Suprapubic skin (tissue), 4 donors: Measurements from ENCODE around the gene AQP2. TPM values are rescaled to one million over a fixed set of nuclear protein-coding genes. Genes with fewer than 3 reads are reported as not detected.

ENCODE experiments used
- DNase-seq, 2 donors: peaks; one replicate each; pipeline ENCODE4 v3.0.0-alpha.2; 2019; ENCODE audit warnings: low spot score in 2 of 2
- H3K27ac ChIP-seq: fragments of 200-600 bp; sonication (generic); one replicate; pipeline ENCODE4 v1.5.1; 2019
- H3K27me3 ChIP-seq: fragments of 200-600 bp; sonication (generic); one replicate; pipeline ENCODE4 v1.5.1; 2019
- H3K36me3 ChIP-seq: fragments of 200-600 bp; sonication (generic); one replicate; pipeline ENCODE4 v1.5.1; 2019
- H3K4me1 ChIP-seq: fragments of 200-600 bp; sonication (generic); one replicate; pipeline ENCODE4 v1.5.1; 2019
- H3K4me3 ChIP-seq: fragments of 200-600 bp; sonication (generic); one replicate; pipeline ENCODE4 v1.5.1; 2019; ENCODE audit warnings: mild to moderate bottlenecking
- H3K9me3 ChIP-seq: fragments of 200-600 bp; sonication (generic); one replicate; pipeline ENCODE4 v1.5.1; 2019
- EP300 ChIP-seq: sonication (generic); formaldehyde crosslinking; IDR thresholded peaks from one replicate; pipeline ENCODE4 v1.6.1; 2017; ENCODE audit warnings: antibody characterized with exemption
- POLR2A ChIP-seq, 2 donors: fragments of 450-650 bp; IDR thresholded peaks; one replicate each; pipeline ENCODE4 v1.6.1; 2017; ENCODE audit warnings: antibody characterized with exemption in 2 of 2, mild to moderate bottlenecking in 2 of 2, moderate library complexity in 2 of 2
- POLR2AphosphoS5 ChIP-seq, 3 donors: sonication (generic); formaldehyde crosslinking; IDR thresholded peaks; one replicate each; pipeline ENCODE4 v1.6.1; 2017; ENCODE audit warnings: antibody characterized with exemption in 3 of 3
- WGBS: methylation state at CpG from one replicate; pipeline ENCODE4 v1.1.5; 2018; 5-methylcytosine and 5-hydroxymethylcytosine counted together
- total RNA-seq, 4 donors: library from RNA; depleted of rRNA; stranded (reverse); fragments of >200 nt; gene quantifications; one replicate each; pipeline ENCODE4 v1.1.0, GENCODE V29; 2016
- TF ChIP-seq, protein P1 (sequence below), 2 donors: fragments of 200-600 bp in 1 of 2; fragments of 450-650 bp in 1 of 2; sonication (generic) in 1 of 2; IDR thresholded peaks; one replicate each; pipeline ENCODE4 v1.5.1; 2016 to 2019; ENCODE audit warnings: antibody characterized with exemption in 2 of 2, mild to moderate bottlenecking in 1 of 2, moderate library complexity in 1 of 2

The AQP2 gene
- total RNA-seq, 4 donors from 2014 or later = 0.15 TPM; not detected in 3

GRCh38 chr12:49948866-49949845, 1.4 kb upstream of the AQP2 start:
- 91% methylated on average over 13 of the region's 13 CpGs for WGBS

GRCh38 chr12:49949866-49950265, 671 bp upstream of the AQP2 start:
- no peak overlapping the region for H3K27ac ChIP-seq
- H3K9me3 ChIP-seq = no peaks in the 10 kb centered on the region
- no peak for DNase-seq
- 98% methylated on average over 3 of the region's 3 CpGs for WGBS
- H3K36me3 ChIP-seq = no peaks in the 10 kb centered on the region
- peaks cover 10% of the 10 kb centered on the region for H3K27me3 ChIP-seq
- no peak overlapping the region for H3K4me3 ChIP-seq
- H3K4me1 ChIP-seq = peaks cover 10% of the 10 kb centered on the region
- TF ChIP-seq POLR2AphosphoS5 (IDR thresholded peaks at IDR 0.05) = no peak
- TF ChIP-seq, protein P1, sequence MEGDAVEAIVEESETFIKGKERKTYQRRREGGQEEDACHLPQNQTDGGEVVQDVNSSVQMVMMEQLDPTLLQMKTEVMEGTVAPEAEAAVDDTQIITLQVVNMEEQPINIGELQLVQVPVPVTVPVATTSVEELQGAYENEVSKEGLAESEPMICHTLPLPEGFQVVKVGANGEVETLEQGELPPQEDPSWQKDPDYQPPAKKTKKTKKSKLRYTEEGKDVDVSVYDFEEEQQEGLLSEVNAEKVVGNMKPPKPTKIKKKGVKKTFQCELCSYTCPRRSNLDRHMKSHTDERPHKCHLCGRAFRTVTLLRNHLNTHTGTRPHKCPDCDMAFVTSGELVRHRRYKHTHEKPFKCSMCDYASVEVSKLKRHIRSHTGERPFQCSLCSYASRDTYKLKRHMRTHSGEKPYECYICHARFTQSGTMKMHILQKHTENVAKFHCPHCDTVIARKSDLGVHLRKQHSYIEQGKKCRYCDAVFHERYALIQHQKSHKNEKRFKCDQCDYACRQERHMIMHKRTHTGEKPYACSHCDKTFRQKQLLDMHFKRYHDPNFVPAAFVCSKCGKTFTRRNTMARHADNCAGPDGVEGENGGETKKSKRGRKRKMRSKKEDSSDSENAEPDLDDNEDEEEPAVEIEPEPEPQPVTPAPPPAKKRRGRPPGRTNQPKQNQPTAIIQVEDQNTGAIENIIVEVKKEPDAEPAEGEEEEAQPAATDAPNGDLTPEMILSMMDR (IDR thresholded peaks at IDR 0.05) = no peak
- TF ChIP-seq POLR2A (IDR thresholded peaks at IDR 0.05) = no peak
- TF ChIP-seq EP300 = no peak

More at GRCh38 chr12:49948866-49949845, 1.4 kb upstream of the AQP2 start:
- Histone ChIP-seq H3K4me1 (peaks cover 10% of the 10 kb centered on the region), H3K36me3 (no peaks in the 10 kb centered on the region), H3K9me3 (no peaks in the 10 kb centered on the region), H3K27ac (no peak overlapping the region), H3K27me3 (peaks cover 4% of the 10 kb centered on the region), H3K4me3 (no peak overlapping the region)
- TF ChIP-seq EP300 (no peak), POLR2A (IDR thresholded peaks at IDR 0.05) (no peak), POLR2AphosphoS5 (IDR thresholded peaks at IDR 0.05) (no peak)
- TF ChIP-seq, protein P1 (IDR thresholded peaks at IDR 0.05) = no peak
- DNase-seq = no peak

- TF ChIP-seq POLR2A (IDR thresholded peaks at IDR 0.05) = no peak
- TF ChIP-seq EP300 = no peak
- TF ChIP-seq, protein P1 (IDR thresholded peaks at IDR 0.05) = no peak
- TF ChIP-seq POLR2AphosphoS5 (IDR thresholded peaks at IDR 0.05) = no peak
- Histone ChIP-seq H3K4me1 (peaks cover 7% of the 10 kb centered on the region), H3K9me3 (no peaks in the 10 kb centered on the region), H3K36me3 (no peaks in the 10 kb centered on the region), H3K27ac (no peak overlapping the region), H3K27me3 (peaks cover 28% of the 10 kb centered on the region), H3K4me3 (no peak overlapping the region)
- DNase-seq = no peak
- 88% methylated on average over 14 of the region's 14 CpGs for WGBS
These were observed 1.1 kb downstream of the AQP2 start for GRCh38 chr12:49951411-49952240.

GRCh38 chr12:49952391-49953055, 2.0 kb downstream of the AQP2 start:
- WGBS = 100% methylated on average over 1 of the region's 1 CpG
- H3K27ac ChIP-seq = no peak overlapping the region
- no peak for DNase-seq

More at GRCh38 chr12:49952391-49953055, 2.0 kb downstream of the AQP2 start:
- TF ChIP-seq POLR2A (IDR thresholded peaks at IDR 0.05) (no peak), POLR2AphosphoS5 (IDR thresholded peaks at IDR 0.05) (no peak), EP300 (no peak)
- TF ChIP-seq, protein P1 (IDR thresholded peaks at IDR 0.05) = no peak
- H3K36me3 ChIP-seq = no peaks in the 10 kb centered on the region
- peaks cover 34% of the 10 kb centered on the region for H3K27me3 ChIP-seq
- H3K4me3 ChIP-seq = no peak overlapping the region
- peaks cover 7% of the 10 kb centered on the region for H3K4me1 ChIP-seq
- H3K9me3 ChIP-seq = no peaks in the 10 kb centered on the region
